Islet of Langerhans (tissue), 1 donor: ENCODE data around the gene ACER3.
"Not testable (repeated sequence)": the region's sequence is repeated elsewhere in the genome, so short reads cannot be mapped to it uniquely, and the experiment has no call there.

Experiments used
- FAIRE-seq: peaks from one replicate; lab custom pipeline; 2011; peaks lifted over from hg19 to GRCh38; lab: Jason Lieb, UNC

Gene ACER3

GRCh38 chr11:76836613-76837291, 24.0 kb upstream of the ACER3 start:
- FAIRE-seq: no peak

- FAIRE-seq: no peak
Observed at GRCh38 chr11:76837696-76838677, 22.7 kb upstream of the ACER3 start.

- no peak for FAIRE-seq
Observed at GRCh38 chr11:76838678-76839068, 22.0 kb upstream of the ACER3 start.

- no peak for FAIRE-seq
Observed at GRCh38 chr11:76839311-76839710, 21.4 kb upstream of the ACER3 start.

- FAIRE-seq: no peak
Observed at GRCh38 chr11:76841923-76842452, 18.7 kb upstream of the ACER3 start.

GRCh38 chr11:76843907-76844306, 16.8 kb upstream of the ACER3 start:
- FAIRE-seq: no peak

- no peak for FAIRE-seq
Observed at GRCh38 chr11:76844511-76844910, 16.2 kb upstream of the ACER3 start.

- no peak for FAIRE-seq
Observed at GRCh38 chr11:76845069-76845468, 15.6 kb upstream of the ACER3 start.

GRCh38 chr11:76846441-76846840, 14.3 kb upstream of the ACER3 start:
- FAIRE-seq: no peak

- no peak for FAIRE-seq
Observed at GRCh38 chr11:76849376-76849775, 11.3 kb upstream of the ACER3 start.

GRCh38 chr11:76850130-76850529, 10.6 kb upstream of the ACER3 start:
- no peak for FAIRE-seq

- no peak for FAIRE-seq
Observed at GRCh38 chr11:76850815-76851214, 9.9 kb upstream of the ACER3 start.

- no peak for FAIRE-seq
Observed at GRCh38 chr11:76854709-76855108, 6.0 kb upstream of the ACER3 start.

GRCh38 chr11:76855670-76856069, 5.0 kb upstream of the ACER3 start:
- not testable (repeated sequence) for FAIRE-seq

- no peak for FAIRE-seq
Observed at GRCh38 chr11:76856106-76856505, 4.6 kb upstream of the ACER3 start.

- no peak for FAIRE-seq
Observed at GRCh38 chr11:76856571-76856970, 4.1 kb upstream of the ACER3 start.

GRCh38 chr11:76857781-76858410, 2.8 kb upstream of the ACER3 start:
- FAIRE-seq: no peak

- FAIRE-seq: no peak
Observed at GRCh38 chr11:76859708-76860227, 950 bp upstream of the ACER3 start.

GRCh38 chr11:76861490-76861953, 804 bp downstream of the ACER3 start:
- no peak for FAIRE-seq

GRCh38 chr11:76862794-76863193, 2.1 kb downstream of the ACER3 start:
- FAIRE-seq: not testable (repeated sequence)

- no peak for FAIRE-seq
Observed at GRCh38 chr11:76863196-76863777, 2.6 kb downstream of the ACER3 start.
